A172 (cell line): Measurements from ENCODE around the gene FAM180A. TPM values are rescaled to one million over a fixed set of nuclear protein-coding genes. Genes with fewer than 3 reads are reported as not detected.

Experiments
- DNase-seq: peaks from one replicate; pipeline ENCODE4 v3.0.0-alpha.2; 2015; ENCODE audit warnings: low spot score
- total RNA-seq: library from RNA; depleted of rRNA; stranded (reverse); fragments of >200 nt; shearing (Covaris generic); gene quantifications from 2 replicates; pipeline ENCODE4 v1.2.3, GENCODE V29; 2014

Gene FAM180A
- total RNA-seq, 1 experiment from 2014 or later = 1.8 TPM

GRCh38 chr7:135771961-135772638 is 23.5 kb upstream of the FAM180A start:
- DNase-seq = peak; percentile 36

GRCh38 chr7:135771051-135771450 is 22.4 kb upstream of the FAM180A start:
- no peak for DNase-seq

GRCh38 chr7:135770139-135770710 is 21.6 kb upstream of the FAM180A start:
- no peak for DNase-seq

- DNase-seq = no peak
Observed at GRCh38 chr7:135769005-135769802, 20.6 kb upstream of the FAM180A start.

GRCh38 chr7:135768467-135768866 is 19.9 kb upstream of the FAM180A start:
- DNase-seq = no peak

- no peak for DNase-seq
Observed at GRCh38 chr7:135768064-135768463, 19.5 kb upstream of the FAM180A start.

GRCh38 chr7:135763261-135763660 is 14.6 kb upstream of the FAM180A start:
- DNase-seq = peak; percentile 19

- peak; percentile 68 for DNase-seq
Observed at GRCh38 chr7:135761751-135762488, 13.3 kb upstream of the FAM180A start.

- DNase-seq = no peak
Observed at GRCh38 chr7:135759532-135759931, 10.9 kb upstream of the FAM180A start.

GRCh38 chr7:135758531-135758932 is 9.9 kb upstream of the FAM180A start:
- DNase-seq = peak; percentile 33

GRCh38 chr7:135757719-135758411 is 9.3 kb upstream of the FAM180A start:
- peak; percentile 50 for DNase-seq

GRCh38 chr7:135756191-135756590 is 7.6 kb upstream of the FAM180A start:
- no peak for DNase-seq

GRCh38 chr7:135755351-135755753 is 6.7 kb upstream of the FAM180A start:
- DNase-seq = no peak

GRCh38 chr7:135753616-135754413 is 5.2 kb upstream of the FAM180A start:
- no peak for DNase-seq

GRCh38 chr7:135747366-135747765 is 1.2 kb downstream of the FAM180A start:
- no peak for DNase-seq

GRCh38 chr7:135745703-135746312 is 2.8 kb downstream of the FAM180A start:
- peak; percentile 96 for DNase-seq

GRCh38 chr7:135744938-135745702 is 3.5 kb downstream of the FAM180A start:
- DNase-seq = peak; percentile 78

- DNase-seq = no peak
Observed at GRCh38 chr7:135743907-135744731, 4.5 kb downstream of the FAM180A start.

- no peak for DNase-seq
Observed at GRCh38 chr7:135742371-135742770, 6.2 kb downstream of the FAM180A start.
